ENCODE data around the gene UQCC2. TPM values are rescaled to one million over a fixed set of nuclear protein-coding genes. Genes with fewer than 3 reads are reported as not detected.

Gene UQCC2
- total RNA-seq, 4 donors from 2014 or later: 11.3 to 39.4 (median 21.7) TPM

GRCh38 chr6:33697845-33698244, 13.7 kb downstream of the UQCC2 start:
- Histone ChIP-seq H3K27me3 (no peaks in the 10 kb centered on the region), H3K9me3 (no peaks in the 10 kb centered on the region), H3K27ac (peak overlapping the region; percentile 15), H3K36me3 (peaks cover 51% of the 10 kb centered on the region), H3K4me1 (peaks cover 81% of the 10 kb centered on the region), H3K4me3 (no peak overlapping the region)
- 96% methylated on average over 10 of the region's 10 CpGs for WGBS
- DNase-seq (ENCODE audit: low spot score in 2 of 2): no peak
- TF ChIP-seq, protein P1, sequence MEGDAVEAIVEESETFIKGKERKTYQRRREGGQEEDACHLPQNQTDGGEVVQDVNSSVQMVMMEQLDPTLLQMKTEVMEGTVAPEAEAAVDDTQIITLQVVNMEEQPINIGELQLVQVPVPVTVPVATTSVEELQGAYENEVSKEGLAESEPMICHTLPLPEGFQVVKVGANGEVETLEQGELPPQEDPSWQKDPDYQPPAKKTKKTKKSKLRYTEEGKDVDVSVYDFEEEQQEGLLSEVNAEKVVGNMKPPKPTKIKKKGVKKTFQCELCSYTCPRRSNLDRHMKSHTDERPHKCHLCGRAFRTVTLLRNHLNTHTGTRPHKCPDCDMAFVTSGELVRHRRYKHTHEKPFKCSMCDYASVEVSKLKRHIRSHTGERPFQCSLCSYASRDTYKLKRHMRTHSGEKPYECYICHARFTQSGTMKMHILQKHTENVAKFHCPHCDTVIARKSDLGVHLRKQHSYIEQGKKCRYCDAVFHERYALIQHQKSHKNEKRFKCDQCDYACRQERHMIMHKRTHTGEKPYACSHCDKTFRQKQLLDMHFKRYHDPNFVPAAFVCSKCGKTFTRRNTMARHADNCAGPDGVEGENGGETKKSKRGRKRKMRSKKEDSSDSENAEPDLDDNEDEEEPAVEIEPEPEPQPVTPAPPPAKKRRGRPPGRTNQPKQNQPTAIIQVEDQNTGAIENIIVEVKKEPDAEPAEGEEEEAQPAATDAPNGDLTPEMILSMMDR (IDR thresholded peaks at IDR 0.05): no peak
- no peak for TF ChIP-seq EP300 (IDR thresholded peaks at IDR 0.05)
- TF ChIP-seq POLR2A (IDR thresholded peaks at IDR 0.05): no peak
- no peak for TF ChIP-seq POLR2AphosphoS5 (IDR thresholded peaks at IDR 0.05)

- Histone ChIP-seq H3K4me1 (peaks cover 80% of the 10 kb centered on the region), H3K9me3 (no peaks in the 10 kb centered on the region), H3K36me3 (peaks cover 59% of the 10 kb centered on the region), H3K4me3 (no peak overlapping the region), H3K27ac (peak overlapping the region; percentile 15), H3K27me3 (no peaks in the 10 kb centered on the region)
- no peak for TF ChIP-seq POLR2A (IDR thresholded peaks at IDR 0.05)
- TF ChIP-seq POLR2AphosphoS5 (IDR thresholded peaks at IDR 0.05): peak in 1 of 3 donors; percentile 35
- 60% methylated on average over 11 of the region's 15 CpGs for WGBS
- DNase-seq (ENCODE audit: low spot score in 2 of 2): peak in 1 of 2 donors; percentile 70
Measured at GRCh38 chr6:33696548-33697518, 14.7 kb downstream of the UQCC2 start.

- no peaks in the 10 kb centered on the region for H3K27me3 ChIP-seq
- no peaks in the 10 kb centered on the region for H3K9me3 ChIP-seq
- H3K36me3 ChIP-seq: peaks cover 67% of the 10 kb centered on the region
- H3K27ac ChIP-seq: peak overlapping the region; percentile 55
- TF ChIP-seq POLR2AphosphoS5 (IDR thresholded peaks at IDR 0.05): no peak
- no peak for TF ChIP-seq POLR2A (IDR thresholded peaks at IDR 0.05)
- TF ChIP-seq EP300 (IDR thresholded peaks at IDR 0.05): no peak
- TF ChIP-seq, protein P1 (IDR thresholded peaks at IDR 0.05): no peak
- peaks cover 80% of the 10 kb centered on the region for H3K4me1 ChIP-seq
- DNase-seq (ENCODE audit: low spot score in 2 of 2): no peak
- no peak overlapping the region for H3K4me3 ChIP-seq
- WGBS: 74% methylated on average over 8 of the region's 10 CpGs
Measured at GRCh38 chr6:33696076-33696475, 15.4 kb downstream of the UQCC2 start.

- peak overlapping the region; percentile 55 for H3K27ac ChIP-seq
- peaks cover 73% of the 10 kb centered on the region for H3K36me3 ChIP-seq
- H3K27me3 ChIP-seq: no peaks in the 10 kb centered on the region
- H3K9me3 ChIP-seq: no peaks in the 10 kb centered on the region
- 21% methylated on average over 3 of the region's 16 CpGs for WGBS
- H3K4me3 ChIP-seq: no peak overlapping the region
- DNase-seq (ENCODE audit: low spot score in 2 of 2): peak in 1 of 2 donors; percentile 61
- H3K4me1 ChIP-seq: peaks cover 80% of the 10 kb centered on the region
- TF ChIP-seq EP300 (IDR thresholded peaks at IDR 0.05): no peak
- TF ChIP-seq POLR2AphosphoS5 (IDR thresholded peaks at IDR 0.05): no peak
- TF ChIP-seq, protein P1 (IDR thresholded peaks at IDR 0.05): no peak
- TF ChIP-seq POLR2A (IDR thresholded peaks at IDR 0.05): no peak
Measured at GRCh38 chr6:33695451-33695887, 16.0 kb downstream of the UQCC2 start.

- H3K4me1 ChIP-seq: peaks cover 75% of the 10 kb centered on the region
- 70% methylated on average over 4 of the region's 5 CpGs for WGBS
- TF ChIP-seq EP300 (IDR thresholded peaks at IDR 0.05): no peak
- TF ChIP-seq POLR2AphosphoS5 (IDR thresholded peaks at IDR 0.05): no peak
- TF ChIP-seq POLR2A (IDR thresholded peaks at IDR 0.05): no peak
- TF ChIP-seq, protein P1 (IDR thresholded peaks at IDR 0.05): no peak
- no peaks in the 10 kb centered on the region for H3K9me3 ChIP-seq
- H3K27ac ChIP-seq: peak overlapping the region; percentile 55
- H3K27me3 ChIP-seq: no peaks in the 10 kb centered on the region
- DNase-seq (ENCODE audit: low spot score in 2 of 2): no peak
- H3K4me3 ChIP-seq: no peak overlapping the region
- peaks cover 78% of the 10 kb centered on the region for H3K36me3 ChIP-seq
Measured at GRCh38 chr6:33694977-33695376, 16.5 kb downstream of the UQCC2 start.

Data from suprapubic skin (tissue), 4 donors.